ENCODE data around the gene LNX1. TPM values are rescaled to one million over a fixed set of nuclear protein-coding genes. Genes with fewer than 3 reads are reported as not detected.

The LNX1 gene
- total and polyA plus RNA-seq, 2 of the 13 experiments (the other 11 are each of a cell fraction or from before 2014, with no cell fraction given), result 0.49 TPM

DNA sequence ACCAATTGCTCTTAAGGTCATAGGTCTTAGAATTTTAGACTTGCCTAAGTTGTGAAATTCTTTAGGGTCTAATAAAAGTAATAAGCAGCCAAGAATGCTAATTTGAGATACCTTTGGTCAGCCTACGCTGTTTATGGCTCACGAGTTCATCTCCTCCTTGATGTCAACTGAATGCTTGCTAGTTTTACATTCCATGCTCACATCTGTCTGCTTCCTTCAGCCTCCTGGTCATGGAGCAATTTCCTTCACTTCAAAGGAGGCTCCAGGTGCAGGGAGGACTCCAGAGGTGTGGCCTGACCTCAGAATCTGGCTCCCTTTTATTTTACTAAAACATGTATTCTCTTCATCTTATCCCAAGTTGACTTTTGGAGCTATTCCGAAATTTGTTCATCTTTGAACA lies 23.3 kb upstream of the LNX1 start:
- Histone ChIP-seq H3K9me3 (ENCODE audit: low read length) (no peaks in the 10 kb centered on the region), H3K4me2 (ENCODE audit: low read depth, low read length) (no peak overlapping the region), H3K9ac (ENCODE audit: insufficient read depth, low read depth, low read length) (no peak overlapping the region), H3K79me2 (ENCODE audit: insufficient read depth, low read length) (no peaks in the 10 kb centered on the region), H4K20me1 (ENCODE audit: insufficient read depth, low read length) (no peaks in the 10 kb centered on the region), H3K27me3 (ENCODE audit: control insufficient read depth in 1 of 2, insufficient read depth in 2 of 2, low read length in 2 of 2) (no peaks in the 10 kb centered on the region; a peak in 1 of 5 replicates), H3K36me3 (replicated peaks in 1 of 2; ENCODE audit: control insufficient read depth in 1 of 2, insufficient read depth in 2 of 2, low read length in 2 of 2) (no peaks in the 10 kb centered on the region), H3K4me3 (replicated peaks in 1 of 3; ENCODE audit: insufficient read depth in 1 of 3, low read depth in 2 of 3, low read length in 3 of 3) (no peak overlapping the region), H3K27ac (ENCODE audit: extremely low read length, insufficient read depth, low read length) (no peak overlapping the region), H3K4me1 (ENCODE audit: insufficient read depth, low read length) (no peaks in the 10 kb centered on the region), H2AFZ (ENCODE audit: low read length) (no peak overlapping the region)
- in situ Hi-C loops (cut with HindIII; ENCODE audit: extremely low pct_ligation_motif_present, low pct_unique_long_range_greater_than_20kb) (loop anchor here (25.0 kb wide), 2 partner anchors 427 to 602 kb away; no protein-coding TSS in a partner anchor), intact Hi-C loops (cut with micrococcal nuclease; ENCODE audit: unreplicated experiment) (loop anchor here (5.0 kb wide), 1 partner anchor 407 kb away; no protein-coding TSS in a partner anchor)
- DNase-seq (ENCODE audit: low spot score), result no peak
- ChIA-PET POLR2A (no interaction called here), CTCF (ENCODE audit: low intra/inter-chr PET ratio, low total read pairs) (no interaction called here)
- ATAC-seq, result peak; percentile 32; the same call in 1 of the 3 replicates
- TF ChIP-seq, protein P1, sequence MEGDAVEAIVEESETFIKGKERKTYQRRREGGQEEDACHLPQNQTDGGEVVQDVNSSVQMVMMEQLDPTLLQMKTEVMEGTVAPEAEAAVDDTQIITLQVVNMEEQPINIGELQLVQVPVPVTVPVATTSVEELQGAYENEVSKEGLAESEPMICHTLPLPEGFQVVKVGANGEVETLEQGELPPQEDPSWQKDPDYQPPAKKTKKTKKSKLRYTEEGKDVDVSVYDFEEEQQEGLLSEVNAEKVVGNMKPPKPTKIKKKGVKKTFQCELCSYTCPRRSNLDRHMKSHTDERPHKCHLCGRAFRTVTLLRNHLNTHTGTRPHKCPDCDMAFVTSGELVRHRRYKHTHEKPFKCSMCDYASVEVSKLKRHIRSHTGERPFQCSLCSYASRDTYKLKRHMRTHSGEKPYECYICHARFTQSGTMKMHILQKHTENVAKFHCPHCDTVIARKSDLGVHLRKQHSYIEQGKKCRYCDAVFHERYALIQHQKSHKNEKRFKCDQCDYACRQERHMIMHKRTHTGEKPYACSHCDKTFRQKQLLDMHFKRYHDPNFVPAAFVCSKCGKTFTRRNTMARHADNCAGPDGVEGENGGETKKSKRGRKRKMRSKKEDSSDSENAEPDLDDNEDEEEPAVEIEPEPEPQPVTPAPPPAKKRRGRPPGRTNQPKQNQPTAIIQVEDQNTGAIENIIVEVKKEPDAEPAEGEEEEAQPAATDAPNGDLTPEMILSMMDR (CRISPR knock-in tag; IDR thresholded peaks at IDR 0.05), result peak; percentile 10; the same call in 1 of the 2 replicates
- TF ChIP-seq ZNF556 (CRISPR knock-in tag; IDR thresholded peaks at IDR 0.05; ENCODE audit: borderline replicate concordance) (no peak), HNF4A (CRISPR knock-in tag; IDR thresholded peaks at IDR 0.05) (no peak)
- no TSS peak for BruUV-seq (replicated peaks)
- WGBS (ENCODE audit: low lambda C conversion rate), result 4% methylated on average over 3 of the region's 3 CpGs
- no peak for FAIRE-seq

DNA sequence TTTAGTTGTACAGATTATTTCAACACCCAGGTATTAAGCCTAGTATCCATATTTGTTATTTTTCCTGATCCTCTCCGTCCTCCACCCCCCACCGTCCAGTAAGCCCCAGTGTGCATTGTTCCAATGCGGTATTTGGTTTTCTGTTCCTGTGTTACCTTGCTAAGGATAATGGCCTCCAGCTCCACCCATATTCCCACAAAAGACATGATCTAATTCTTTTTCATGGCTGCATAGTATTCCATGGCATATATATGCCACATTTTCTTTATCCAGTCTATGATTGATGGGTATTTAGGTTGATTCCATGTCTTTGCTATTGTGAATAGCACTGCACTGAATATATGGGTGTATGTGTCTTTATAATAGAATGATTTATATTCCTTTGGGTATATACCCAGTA lies 22.1 kb upstream of the LNX1 start:
- H3K4me2 ChIP-seq (ENCODE audit: low read depth, low read length), result no peak overlapping the region
- H2AFZ ChIP-seq (ENCODE audit: low read length), result no peak overlapping the region
- BruUV-seq (replicated peaks), result no TSS peak
- no peak for DNase-seq (ENCODE audit: low spot score)
- POLR2A ChIA-PET, result no interaction called here
- no peaks in the 10 kb centered on the region for H4K20me1 ChIP-seq (ENCODE audit: insufficient read depth, low read length)
- H3K27me3 ChIP-seq (ENCODE audit: control insufficient read depth in 1 of 2, insufficient read depth in 2 of 2, low read length in 2 of 2), result no peaks in the 10 kb centered on the region; a peak in 1 of 5 replicates
- CTCF ChIA-PET (ENCODE audit: low intra/inter-chr PET ratio, low total read pairs), result no interaction called here
- H3K9me3 ChIP-seq (ENCODE audit: low read length), result no peaks in the 10 kb centered on the region
- no peak overlapping the region for H3K4me3 ChIP-seq (replicated peaks in 1 of 3; ENCODE audit: insufficient read depth in 1 of 3, low read depth in 2 of 3, low read length in 3 of 3)
- no peaks in the 10 kb centered on the region for H3K36me3 ChIP-seq (replicated peaks in 1 of 2; ENCODE audit: control insufficient read depth in 1 of 2, insufficient read depth in 2 of 2, low read length in 2 of 2)
- no peaks in the 10 kb centered on the region for H3K4me1 ChIP-seq (ENCODE audit: insufficient read depth, low read length)
- 68% methylated on average over 3 of the region's 3 CpGs for WGBS (ENCODE audit: low lambda C conversion rate)
- no peak for FAIRE-seq
- ATAC-seq, result no peak
- in situ Hi-C loops (cut with HindIII; ENCODE audit: extremely low pct_ligation_motif_present, low pct_unique_long_range_greater_than_20kb) (loop anchor here (25.0 kb wide), 2 partner anchors 426 to 601 kb away; no protein-coding TSS in a partner anchor), intact Hi-C loops (cut with micrococcal nuclease; ENCODE audit: unreplicated experiment) (loop anchor here (5.0 kb wide), 1 partner anchor 406 kb away; no protein-coding TSS in a partner anchor)
- no peak overlapping the region for H3K9ac ChIP-seq (ENCODE audit: insufficient read depth, low read depth, low read length)
- no peak overlapping the region for H3K27ac ChIP-seq (ENCODE audit: extremely low read length, insufficient read depth, low read length)
- no peaks in the 10 kb centered on the region for H3K79me2 ChIP-seq (ENCODE audit: insufficient read depth, low read length)
- TF ChIP-seq KAT2B (IDR thresholded peaks at IDR 0.05; ENCODE audit: borderline replicate concordance, low read depth, low read length) (no peak), BORCS8-MEF2B (CRISPR knock-in tag; IDR thresholded peaks at IDR 0.05) (no peak), SP2 (CRISPR knock-in tag; IDR thresholded peaks at IDR 0.05) (no peak)
- TF ChIP-seq, protein P2, sequence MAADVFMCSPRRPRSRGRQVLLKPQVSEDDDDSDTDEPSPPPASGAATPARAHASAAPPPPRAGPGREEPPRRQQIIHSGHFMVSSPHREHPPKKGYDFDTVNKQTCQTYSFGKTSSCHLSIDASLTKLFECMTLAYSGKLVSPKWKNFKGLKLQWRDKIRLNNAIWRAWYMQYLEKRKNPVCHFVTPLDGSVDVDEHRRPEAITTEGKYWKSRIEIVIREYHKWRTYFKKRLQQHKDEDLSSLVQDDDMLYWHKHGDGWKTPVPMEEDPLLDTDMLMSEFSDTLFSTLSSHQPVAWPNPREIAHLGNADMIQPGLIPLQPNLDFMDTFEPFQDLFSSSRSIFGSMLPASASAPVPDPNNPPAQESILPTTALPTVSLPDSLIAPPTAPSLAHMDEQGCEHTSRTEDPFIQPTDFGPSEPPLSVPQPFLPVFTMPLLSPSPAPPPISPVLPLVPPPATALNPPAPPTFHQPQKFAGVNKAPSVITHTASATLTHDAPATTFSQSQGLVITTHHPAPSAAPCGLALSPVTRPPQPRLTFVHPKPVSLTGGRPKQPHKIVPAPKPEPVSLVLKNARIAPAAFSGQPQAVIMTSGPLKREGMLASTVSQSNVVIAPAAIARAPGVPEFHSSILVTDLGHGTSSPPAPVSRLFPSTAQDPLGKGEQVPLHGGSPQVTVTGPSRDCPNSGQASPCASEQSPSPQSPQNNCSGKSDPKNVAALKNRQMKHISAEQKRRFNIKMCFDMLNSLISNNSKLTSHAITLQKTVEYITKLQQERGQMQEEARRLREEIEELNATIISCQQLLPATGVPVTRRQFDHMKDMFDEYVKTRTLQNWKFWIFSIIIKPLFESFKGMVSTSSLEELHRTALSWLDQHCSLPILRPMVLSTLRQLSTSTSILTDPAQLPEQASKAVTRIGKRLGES (CRISPR knock-in tag; IDR thresholded peaks at IDR 0.05; ENCODE audit: borderline replicate concordance), result no peak
- TF ChIP-seq, protein P3, sequence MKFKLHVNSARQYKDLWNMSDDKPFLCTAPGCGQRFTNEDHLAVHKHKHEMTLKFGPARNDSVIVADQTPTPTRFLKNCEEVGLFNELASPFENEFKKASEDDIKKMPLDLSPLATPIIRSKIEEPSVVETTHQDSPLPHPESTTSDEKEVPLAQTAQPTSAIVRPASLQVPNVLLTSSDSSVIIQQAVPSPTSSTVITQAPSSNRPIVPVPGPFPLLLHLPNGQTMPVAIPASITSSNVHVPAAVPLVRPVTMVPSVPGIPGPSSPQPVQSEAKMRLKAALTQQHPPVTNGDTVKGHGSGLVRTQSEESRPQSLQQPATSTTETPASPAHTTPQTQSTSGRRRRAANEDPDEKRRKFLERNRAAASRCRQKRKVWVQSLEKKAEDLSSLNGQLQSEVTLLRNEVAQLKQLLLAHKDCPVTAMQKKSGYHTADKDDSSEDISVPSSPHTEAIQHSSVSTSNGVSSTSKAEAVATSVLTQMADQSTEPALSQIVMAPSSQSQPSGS (CRISPR knock-in tag; IDR thresholded peaks at IDR 0.05), result no peak
- TF ChIP-seq, protein P4, sequence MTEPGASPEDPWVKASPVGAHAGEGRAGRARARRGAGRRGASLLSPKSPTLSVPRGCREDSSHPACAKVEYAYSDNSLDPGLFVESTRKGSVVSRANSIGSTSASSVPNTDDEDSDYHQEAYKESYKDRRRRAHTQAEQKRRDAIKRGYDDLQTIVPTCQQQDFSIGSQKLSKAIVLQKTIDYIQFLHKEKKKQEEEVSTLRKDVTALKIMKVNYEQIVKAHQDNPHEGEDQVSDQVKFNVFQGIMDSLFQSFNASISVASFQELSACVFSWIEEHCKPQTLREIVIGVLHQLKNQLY (CRISPR knock-in tag; IDR thresholded peaks at IDR 0.05), result no peak
- TF ChIP-seq, protein P5, sequence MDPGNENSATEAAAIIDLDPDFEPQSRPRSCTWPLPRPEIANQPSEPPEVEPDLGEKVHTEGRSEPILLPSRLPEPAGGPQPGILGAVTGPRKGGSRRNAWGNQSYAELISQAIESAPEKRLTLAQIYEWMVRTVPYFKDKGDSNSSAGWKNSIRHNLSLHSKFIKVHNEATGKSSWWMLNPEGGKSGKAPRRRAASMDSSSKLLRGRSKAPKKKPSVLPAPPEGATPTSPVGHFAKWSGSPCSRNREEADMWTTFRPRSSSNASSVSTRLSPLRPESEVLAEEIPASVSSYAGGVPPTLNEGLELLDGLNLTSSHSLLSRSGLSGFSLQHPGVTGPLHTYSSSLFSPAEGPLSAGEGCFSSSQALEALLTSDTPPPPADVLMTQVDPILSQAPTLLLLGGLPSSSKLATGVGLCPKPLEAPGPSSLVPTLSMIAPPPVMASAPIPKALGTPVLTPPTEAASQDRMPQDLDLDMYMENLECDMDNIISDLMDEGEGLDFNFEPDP (CRISPR knock-in tag; conservative IDR thresholded peaks at IDR 0.05), result no peak

Data from HepG2 (cell line).